ENCODE results near the gene ASB8.

DNA sequence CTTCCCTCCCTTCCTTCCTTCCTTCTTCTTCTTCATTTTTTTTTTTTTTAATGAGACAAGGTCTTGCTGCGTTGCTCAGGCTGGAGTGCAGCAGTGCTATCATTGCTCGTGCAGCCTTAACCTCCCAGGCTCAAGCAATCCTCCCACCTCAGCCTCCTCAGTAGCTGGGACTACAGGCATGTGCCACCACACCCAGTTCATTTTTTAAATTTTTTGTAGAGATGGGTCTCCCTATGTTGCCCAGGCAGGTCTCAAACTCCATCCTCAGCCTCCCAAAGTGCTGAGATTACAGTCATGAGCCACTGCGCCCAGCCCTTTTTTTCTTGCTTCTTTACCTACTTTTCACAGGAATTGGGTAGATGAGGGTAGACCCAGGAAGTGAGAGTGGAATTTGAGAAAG lies 44.2 kb upstream of the ASB8 start:
- TF ChIP-seq TAF1 (IDR thresholded peaks at IDR 0.05; ENCODE audit: low read depth, low read length), result no peak
- TF ChIP-seq POLR2A (IDR thresholded peaks at IDR 0.05; ENCODE audit: low read depth, low read length), result no peak
- TF ChIP-seq SPI1 (IDR thresholded peaks at IDR 0.05; ENCODE audit: low read depth, low read length), result no peak
- TF ChIP-seq POU2F2 (IDR thresholded peaks at IDR 0.05; ENCODE audit: low read depth, low read length), result no peak
- no peak for TF ChIP-seq POLR2AphosphoS5 (IDR thresholded peaks at IDR 0.05; ENCODE audit: low read depth, low read length)

Data from GM12891 (cell line).